K562 (cell line): ENCODE measurements around the gene FARP1. TPM values are rescaled to one million over a fixed set of nuclear protein-coding genes. Genes with fewer than 3 reads are reported as not detected.

Source experiments
- ATAC-seq: fragments of 200-7000 bp; cut with Tn5 transposase; 3 replicates; pipeline ENCODE4 v1.9.1; 2020; ENCODE audit warnings: moderate library complexity
- BruUV-seq: library from RNA; stranded (reverse); fragments of 400-500 nt; replicated peaks from 2 replicates; lab custom pipeline; 2021; lab: Mats Ljungman, UMichigan
- CTCF ChIA-PET: fragments of 300-600 bp; formaldehyde crosslinking; extraction: SDS; loops from one replicate; lab custom pipeline; 2021; ENCODE audit warnings: low intra/inter-chr PET ratio; lab: Yijun Ruan, JAX
- POLR2A ChIA-PET: fragments of 300-600, 350-650 bp; sonication (Branson Sonifier 250); formaldehyde crosslinking; extraction: SDS; loops from one replicate; lab custom pipeline; 2021; ENCODE audit warnings: antibody characterized with exemption, inconsistent platforms; lab: Yijun Ruan, JAX
- DNase-seq, 4 experiments: peaks; one replicate each; pipeline versions ENCODE4 v3.0.0 to v3.0.0-alpha.2; 2011 to 2018; ENCODE audit warnings: low spot score in 3 of 4, mixed read lengths in 3 of 4; ENCODE audit errors: extremely low read depth in 1 of 4
- FAIRE-seq: peaks from 2 replicates; lab custom pipeline; 2011; peaks lifted over from hg19 to GRCh38; lab: Jason Lieb, UNC
- H2AFZ ChIP-seq: 2 replicates; pipeline ENCODE4 v1.6.0; 2011; ENCODE audit warnings: low read depth, low read length, control low read depth, inconsistent platforms
- H3K27ac ChIP-seq: fragments of 200-600 bp; 3 replicates; pipeline ENCODE4 v1.8.0; 2011; ENCODE audit warnings: low read depth, mild to moderate bottlenecking, control low read depth, inconsistent platforms, low read length, moderate library complexity, mixed read lengths; ENCODE audit errors: extremely low read depth
- H3K27me3 ChIP-seq, 2 experiments: fragments of 300-600 bp in 1 of 2; 2 replicates in 1 of 2; 3 replicates in 1 of 2; pipeline versions ENCODE4 v1.6.0 to v1.8.0; 2011; ENCODE audit warnings: inconsistent platforms in 2 of 2, low read length in 2 of 2, mild to moderate bottlenecking in 1 of 2, mixed read lengths in 1 of 2, moderate library complexity in 1 of 2; ENCODE audit not compliant: control insufficient read depth in 2 of 2, insufficient read depth in 2 of 2
- H3K36me3 ChIP-seq: fragments of 300-600 bp; 3 replicates; pipeline ENCODE4 v1.8.0; 2011; ENCODE audit warnings: mild to moderate bottlenecking, low read length, inconsistent platforms; ENCODE audit not compliant: control insufficient read depth, insufficient read depth
- H3K4me1 ChIP-seq, 2 experiments: fragments of 200-600 bp in 1 of 2; replicated peaks in 1 of 2; 2 replicates in 1 of 2; 3 replicates in 1 of 2; pipeline versions ENCODE4 v1.5.1 to v1.8.0; 2011; ENCODE audit warnings: inconsistent platforms in 2 of 2, low read length in 2 of 2, mild to moderate bottlenecking in 1 of 2, mixed read lengths in 1 of 2, moderate library complexity in 1 of 2; ENCODE audit not compliant: control insufficient read depth in 2 of 2, insufficient read depth in 2 of 2
- H3K4me2 ChIP-seq: 2 replicates; pipeline ENCODE4 v1.6.1; 2011; ENCODE audit warnings: low read length, control low read depth, inconsistent platforms, mixed read lengths; ENCODE audit not compliant: insufficient read depth
- H3K4me3 ChIP-seq: fragments of 200-600 bp; sonication (generic), shearing (Covaris generic); 2 replicates; pipeline ENCODE4 v1.5.1; 2016; ENCODE audit warnings: control low read depth, inconsistent platforms
- H3K79me2 ChIP-seq: fragments of 200-600 bp; 3 replicates; pipeline ENCODE4 v1.8.0; 2011; ENCODE audit warnings: low read length, inconsistent platforms; ENCODE audit not compliant: control insufficient read depth, insufficient read depth
- H3K9ac ChIP-seq, 2 experiments: 2 replicates each; pipeline versions ENCODE4 v1.6.0 to v1.6.1; 2011; ENCODE audit warnings: low read depth in 2 of 2, low read length in 2 of 2, control low read depth in 1 of 2, inconsistent platforms in 1 of 2, mild to moderate bottlenecking in 1 of 2, mixed read lengths in 1 of 2; ENCODE audit not compliant: insufficient read depth in 1 of 2
- H3K9me1 ChIP-seq: one replicate; pipeline ENCODE4 v1.6.0; 2011; ENCODE audit warnings: inconsistent platforms, mild to moderate bottlenecking, low read length, moderate library complexity; ENCODE audit not compliant: control insufficient read depth, insufficient read depth
- H3K9me3 ChIP-seq: replicated peaks from 2 replicates; pipeline ENCODE4 v1.5.1; 2011; ENCODE audit warnings: low read depth, low read length, inconsistent platforms; ENCODE audit not compliant: control insufficient read depth, insufficient read depth
- H4K20me1 ChIP-seq: replicated peaks from 2 replicates; pipeline ENCODE4 v1.6.1; 2011; ENCODE audit warnings: low read length, inconsistent platforms, mixed read lengths; ENCODE audit not compliant: control insufficient read depth, insufficient read depth
- ATF6 ChIP-seq: sonication (generic); formaldehyde crosslinking; IDR thresholded peaks from 2 replicates; pipeline ENCODE4 v1.4.0; 2020; ENCODE audit warnings: mild to moderate bottlenecking, missing genetic modification reagents
- EZH2 ChIP-seq: IDR thresholded peaks from 2 replicates; pipeline ENCODE4 v1.6.1; 2012; ENCODE audit warnings: low read depth, mild to moderate bottlenecking, inconsistent platforms, low read length, borderline replicate concordance
- HBP1 ChIP-seq: fragments of 450-650 bp; formaldehyde crosslinking; IDR thresholded peaks from 2 replicates; pipeline ENCODE4 v1.4.0; 2022; ENCODE audit warnings: missing genetic modification characterization
- ZHX1 ChIP-seq: fragments of 150-350 bp; conservative IDR thresholded peaks from 2 replicates; pipeline ENCODE4 v1.6.1; 2014; ENCODE audit warnings: low read length
- WGBS: fragments of 100-300 bp; shearing (Covaris generic); methylation state at CpG from one replicate; pipeline ENCODE4 v1.1.6; 2016; ENCODE audit warnings: low coverage, mixed read lengths; ENCODE audit not compliant: insufficient coverage; ENCODE audit errors: missing lambda C conversion rate; 5-methylcytosine and 5-hydroxymethylcytosine counted together
- in situ Hi-C: fragments of 300-500 bp; cut with MboI; formaldehyde crosslinking; loops from 4 replicates; pipeline ENCODE4 v1.15.0; 2018; ENCODE audit warnings: inconsistent platforms, mixed read lengths
- intact Hi-C: fragments of 100-400 bp; cut with micrococcal nuclease; formaldehyde crosslinking; loops from 2 replicates; pipeline ENCODE4 v1.14.2; 2022
- polyA plus RNA-seq, 8 experiments: library from polyadenylated mRNA; depleted of rRNA in 4 of 8; stranded (reverse) in 5 of 8; unstranded in 3 of 8; fragments of >200 nt; fragmentation: Nextera tagmentation in 2 of 8; fragmentation: Illumina TruSeq in 1 of 8; extraction: Ambion mirVana in 2 of 8; extraction: Trizol in 1 of 8; gene quantifications; 2 replicates each; pipeline versions ENCODE4 v1.2.1 to v1.2.3, GENCODE V29; 2011 to 2014; ENCODE audit warnings: inconsistent platforms in 1 of 8, missing spikeins in 1 of 8
- total RNA-seq, 7 experiments: library from RNA; depleted of rRNA in 6 of 7; stranded (reverse); fragments of >200 nt in 6 of 7; fragmentation: Illumina TruSeq in 2 of 7; extraction: Trizol in 2 of 7; gene quantifications; 2 replicates each; pipeline versions ENCODE4 v1.2.1 to v1.2.3, GENCODE V29; 2011 to 2021; ENCODE audit warnings: low replicate concordance in 1 of 7

The FARP1 gene
- total and polyA plus RNA-seq, 9 of the 15 experiments (the other 6 are each of a cell fraction or from before 2014, with no cell fraction given): 0.03 to 0.29 (median 0.05) TPM; not detected in 3

- Histone ChIP-seq H3K4me3 (no peak overlapping the region), H4K20me1 (no peaks in the 10 kb centered on the region), H3K4me1 (no peaks in the 10 kb centered on the region), H3K9ac (no peak overlapping the region), H3K4me2 (no peak overlapping the region), H3K79me2 (no peaks in the 10 kb centered on the region), H3K27me3 (peaks cover 4 to 7% of the 10 kb centered on the region in 2 experiments; a peak in 2 of 5 replicates), H3K36me3 (no peaks in the 10 kb centered on the region), H3K9me3 (no peaks in the 10 kb centered on the region), H2AFZ (no peak overlapping the region), H3K27ac (no peak overlapping the region), H3K9me1 (no peaks in the 10 kb centered on the region)
- intact Hi-C loops: no loop called here
- FAIRE-seq (no peak), DNase-seq (no peak), ATAC-seq (no peak)
- ChIA-PET CTCF (no interaction called here), POLR2A (no interaction called here)
- in situ Hi-C loops: no loop called here
- BruUV-seq: no TSS peak
- no peak for TF ChIP-seq EZH2
- no peak for TF ChIP-seq ZHX1
- TF ChIP-seq ATF6 (CRISPR knock-in tag): no peak
- TF ChIP-seq HBP1 (CRISPR knock-in tag): no peak
- WGBS: 0% methylated on average over 3 of the region's 4 CpGs
Observed at GRCh38 chr13:98342953-98343352, 200.1 kb downstream of the FARP1 start.
